OCI-LY1 (cell line): ENCODE data around the gene ADAMTS17.

Experiments
- H2AFZ ChIP-seq: fragments of 200-600 bp; sonication (generic), shearing (Covaris generic); 2 replicates; pipeline ENCODE4 v1.6.0; 2014; ENCODE audit warnings: antibody characterized with exemption, mild to moderate bottlenecking, low read length
- H3F3A ChIP-seq: fragments of 200-600 bp; sonication (generic), shearing (Covaris generic); 2 replicates; pipeline ENCODE4 v1.6.0; 2014; ENCODE audit warnings: mild to moderate bottlenecking, antibody characterized with exemption, low read length, moderate library complexity; ENCODE audit not compliant: insufficient read depth
- H3K27ac ChIP-seq: fragments of 200-600 bp; sonication (generic); 2 replicates; pipeline ENCODE4 v1.5.1; 2014; ENCODE audit warnings: low read length, mixed run types, mild to moderate bottlenecking, low read depth; ENCODE audit not compliant: poor library complexity, severe bottlenecking
- H3K27me3 ChIP-seq: fragments of 200-600 bp; sonication (generic); 2 replicates; pipeline ENCODE4 v1.6.0; 2014; ENCODE audit warnings: antibody characterized with exemption, mild to moderate bottlenecking, low read length, moderate library complexity; ENCODE audit not compliant: insufficient read depth
- H3K36me3 ChIP-seq: fragments of 200-600 bp; sonication (generic); 2 replicates; pipeline ENCODE4 v1.6.1; 2014; ENCODE audit warnings: mild to moderate bottlenecking, antibody characterized with exemption, low read length, moderate library complexity, mixed read lengths; ENCODE audit not compliant: insufficient read depth
- H3K4me1 ChIP-seq: fragments of 200-600 bp; sonication (generic); 2 replicates; pipeline ENCODE4 v1.5.1; 2014; ENCODE audit warnings: mild to moderate bottlenecking, low read length, moderate library complexity; ENCODE audit not compliant: insufficient read depth, severe bottlenecking
- H3K4me2 ChIP-seq: fragments of 200-600 bp; sonication (generic), shearing (Covaris generic); 2 replicates; pipeline ENCODE4 v1.6.1; 2014; ENCODE audit warnings: low read length
- H3K4me3 ChIP-seq: fragments of 200-600 bp; sonication (generic); 2 replicates; pipeline ENCODE4 v1.5.1; 2014; ENCODE audit warnings: low read length, low read depth, mild to moderate bottlenecking, mixed read lengths; ENCODE audit not compliant: poor library complexity, severe bottlenecking
- H3K79me2 ChIP-seq: fragments of 200-600 bp; shearing (Covaris generic); 2 replicates; pipeline ENCODE4 v1.6.1; 2016; ENCODE audit warnings: mixed run types, low read length, mixed read lengths; ENCODE audit not compliant: insufficient read depth
- H3K9ac ChIP-seq: fragments of 200-600 bp; sonication (generic), shearing (Covaris generic); 2 replicates; pipeline ENCODE4 v1.6.1; 2014; ENCODE audit warnings: mild to moderate bottlenecking, low read length, mixed read lengths
- H3K9me2 ChIP-seq: fragments of 200-600 bp; sonication (generic), shearing (Covaris generic); 2 replicates; pipeline ENCODE4 v1.6.1; 2014; ENCODE audit warnings: low read depth, mild to moderate bottlenecking, low read length, mixed read lengths
- H3K9me3 ChIP-seq: fragments of 200-600 bp; shearing (Covaris generic); 2 replicates; pipeline ENCODE4 v1.6.1; 2014; ENCODE audit warnings: low read length, mixed read lengths
- H4K20me1 ChIP-seq: fragments of 200-600 bp; sonication (generic), shearing (Covaris generic); 2 replicates; pipeline ENCODE4 v1.6.0; 2016; ENCODE audit warnings: mild to moderate bottlenecking, low read length; ENCODE audit not compliant: insufficient read depth
- EZH2 ChIP-seq: fragments of 200-600 bp; sonication (generic), shearing (Covaris generic); IDR thresholded peaks from 2 replicates; pipeline ENCODE4 v1.8.0; 2017; ENCODE audit warnings: borderline replicate concordance, mixed run types, mild to moderate bottlenecking, antibody characterized with exemption, low read length, moderate library complexity, mixed read lengths
- TF ChIP-seq, protein P1 (sequence below): fragments of 200-600 bp; sonication (generic), shearing (Covaris generic); IDR thresholded peaks from 2 replicates; pipeline ENCODE4 v1.5.1; 2017; ENCODE audit warnings: mild to moderate bottlenecking, antibody characterized with exemption, low read length, moderate library complexity, mixed read lengths

The ADAMTS17 gene

DNA sequence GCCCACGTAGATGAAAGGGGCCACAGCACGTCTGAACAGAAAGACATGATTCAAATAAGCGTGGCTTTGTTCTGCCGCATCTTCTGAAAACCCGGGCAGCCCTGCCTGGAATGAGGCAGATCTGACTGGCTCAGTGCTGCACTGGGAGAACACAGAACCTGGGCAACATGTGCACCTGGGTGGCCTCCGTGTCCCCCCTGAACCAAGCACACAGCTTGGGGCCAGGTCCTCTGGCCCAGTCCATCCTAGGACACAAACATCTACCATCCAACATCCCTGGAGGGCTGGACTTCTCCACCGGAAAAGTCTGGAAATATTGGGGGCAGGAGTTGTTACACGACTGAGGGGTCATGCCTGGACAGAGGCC is 119.4 kb downstream of the ADAMTS17 start:
- Histone ChIP-seq H2AFZ (no peak overlapping the region), H3K4me3 (no peak overlapping the region), H3K4me2 (no peak overlapping the region), H3K9me2 (no peaks in the 10 kb centered on the region), H3K9ac (no peak overlapping the region), H3F3A (no peaks in the 10 kb centered on the region), H3K4me1 (no peaks in the 10 kb centered on the region), H3K27ac (no peak overlapping the region), H3K9me3 (no peaks in the 10 kb centered on the region), H3K36me3 (no peaks in the 10 kb centered on the region), H4K20me1 (no peaks in the 10 kb centered on the region), H3K27me3 (no peaks in the 10 kb centered on the region), H3K79me2 (no peaks in the 10 kb centered on the region)
- TF ChIP-seq, protein P1, sequence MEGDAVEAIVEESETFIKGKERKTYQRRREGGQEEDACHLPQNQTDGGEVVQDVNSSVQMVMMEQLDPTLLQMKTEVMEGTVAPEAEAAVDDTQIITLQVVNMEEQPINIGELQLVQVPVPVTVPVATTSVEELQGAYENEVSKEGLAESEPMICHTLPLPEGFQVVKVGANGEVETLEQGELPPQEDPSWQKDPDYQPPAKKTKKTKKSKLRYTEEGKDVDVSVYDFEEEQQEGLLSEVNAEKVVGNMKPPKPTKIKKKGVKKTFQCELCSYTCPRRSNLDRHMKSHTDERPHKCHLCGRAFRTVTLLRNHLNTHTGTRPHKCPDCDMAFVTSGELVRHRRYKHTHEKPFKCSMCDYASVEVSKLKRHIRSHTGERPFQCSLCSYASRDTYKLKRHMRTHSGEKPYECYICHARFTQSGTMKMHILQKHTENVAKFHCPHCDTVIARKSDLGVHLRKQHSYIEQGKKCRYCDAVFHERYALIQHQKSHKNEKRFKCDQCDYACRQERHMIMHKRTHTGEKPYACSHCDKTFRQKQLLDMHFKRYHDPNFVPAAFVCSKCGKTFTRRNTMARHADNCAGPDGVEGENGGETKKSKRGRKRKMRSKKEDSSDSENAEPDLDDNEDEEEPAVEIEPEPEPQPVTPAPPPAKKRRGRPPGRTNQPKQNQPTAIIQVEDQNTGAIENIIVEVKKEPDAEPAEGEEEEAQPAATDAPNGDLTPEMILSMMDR, result no peak
- TF ChIP-seq EZH2, result no peak

DNA sequence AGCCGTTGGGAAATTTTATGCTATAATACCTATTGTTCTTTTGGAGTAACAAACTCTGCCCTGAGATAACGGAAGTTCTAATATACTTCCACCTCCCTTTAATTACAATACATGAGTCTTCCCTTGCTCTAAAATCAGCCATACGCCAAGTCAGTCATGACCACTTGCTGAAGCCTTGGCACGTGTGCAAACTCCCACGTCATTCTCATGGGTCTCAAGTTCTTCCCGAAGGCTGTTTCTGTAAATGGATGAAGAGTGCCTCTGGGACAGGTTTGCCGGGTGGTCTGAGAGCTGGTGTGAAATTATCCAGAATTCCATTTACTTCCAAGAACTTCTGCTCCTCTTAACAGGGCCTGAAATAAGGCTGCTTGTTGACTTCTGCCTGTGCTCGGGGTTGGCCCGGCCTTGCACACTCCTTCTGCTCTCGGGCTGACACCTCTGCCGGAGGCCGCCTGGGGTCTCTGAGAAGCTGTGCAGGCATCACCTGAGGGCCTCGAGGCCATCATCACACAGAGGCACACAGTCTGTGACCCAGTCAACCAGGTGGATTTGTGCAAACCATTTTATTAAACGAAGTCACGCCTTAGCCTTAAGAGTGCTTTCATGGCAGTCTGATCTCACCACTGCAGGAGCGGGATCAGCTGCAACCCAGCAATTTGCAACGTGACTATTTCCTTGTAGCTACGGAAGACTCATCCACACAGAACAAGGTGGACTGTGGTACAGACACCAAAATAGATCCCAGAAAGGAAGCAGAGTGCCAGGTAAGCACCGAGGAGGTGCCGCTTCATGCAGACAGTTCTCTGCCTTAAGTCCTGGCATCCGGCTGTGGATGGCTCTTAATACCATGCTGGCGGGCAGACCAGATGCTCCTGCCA is 120.1 kb downstream of the ADAMTS17 start:
- TF ChIP-seq, protein P1, result no peak
- no peak for TF ChIP-seq EZH2
- Histone ChIP-seq H3K27ac (no peak overlapping the region), H3F3A (no peaks in the 10 kb centered on the region), H3K4me1 (no peaks in the 10 kb centered on the region), H3K27me3 (no peaks in the 10 kb centered on the region), H3K9me3 (no peaks in the 10 kb centered on the region), H3K4me2 (no peak overlapping the region), H3K9ac (no peak overlapping the region), H3K36me3 (no peaks in the 10 kb centered on the region), H2AFZ (no peak overlapping the region), H3K79me2 (no peaks in the 10 kb centered on the region), H4K20me1 (no peaks in the 10 kb centered on the region), H3K9me2 (no peaks in the 10 kb centered on the region), H3K4me3 (no peak overlapping the region)

DNA sequence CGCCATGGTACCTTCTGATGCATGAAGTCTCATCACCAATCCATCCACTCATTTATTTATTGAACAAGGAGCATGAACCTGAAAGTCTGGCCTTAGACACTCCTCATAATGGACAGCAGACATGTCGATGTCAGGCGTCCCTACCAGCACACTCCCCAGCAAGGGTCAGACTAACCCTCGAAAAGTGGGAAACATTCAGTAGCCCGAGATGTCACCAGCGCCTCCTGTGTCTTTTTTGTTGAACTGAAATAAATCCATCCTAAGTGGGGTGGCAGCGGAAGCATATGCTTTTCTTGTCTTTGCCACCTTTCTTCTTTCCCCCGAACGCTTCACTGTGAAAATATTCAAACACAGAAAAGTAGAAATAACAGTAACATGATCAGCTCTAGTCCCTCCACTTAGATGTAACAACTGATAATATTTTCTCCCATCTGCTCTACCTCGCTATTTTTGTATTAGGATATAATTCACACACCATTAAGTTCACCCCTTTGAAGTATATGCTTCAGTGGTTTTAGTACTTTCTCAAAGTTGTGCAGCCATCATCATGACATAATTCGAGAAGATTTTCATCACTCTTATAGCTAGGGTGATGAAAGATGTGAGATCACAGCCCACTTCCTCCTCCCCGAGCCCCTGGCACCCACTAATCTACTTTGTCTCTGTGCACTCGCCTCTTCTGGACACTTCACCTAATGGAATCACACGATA is 121.6 kb downstream of the ADAMTS17 start:
- Histone ChIP-seq H4K20me1 (no peaks in the 10 kb centered on the region), H3K4me3 (no peak overlapping the region), H3K27ac (no peak overlapping the region), H3K79me2 (no peaks in the 10 kb centered on the region), H3K4me1 (no peaks in the 10 kb centered on the region), H3F3A (no peaks in the 10 kb centered on the region), H3K27me3 (no peaks in the 10 kb centered on the region), H3K9me2 (no peaks in the 10 kb centered on the region), H3K4me2 (no peak overlapping the region), H3K36me3 (no peaks in the 10 kb centered on the region), H3K9me3 (no peaks in the 10 kb centered on the region), H3K9ac (no peak overlapping the region), H2AFZ (no peak overlapping the region)
- TF ChIP-seq, protein P1, result no peak
- no peak for TF ChIP-seq EZH2
